SH-SY5Y (cell line): ENCODE measurements around the gene ING2.

ENCODE experiments used
- GATA2 ChIP-seq: IDR thresholded peaks from 2 replicates; pipeline ENCODE4 v1.6.1; 2011; ENCODE audit warnings: mild to moderate bottlenecking, low read depth, low read length
- GATA3 ChIP-seq: IDR thresholded peaks from 2 replicates; pipeline ENCODE4 v1.6.1; 2011; ENCODE audit warnings: low read depth, mild to moderate bottlenecking, low read length, moderate library complexity

DNA sequence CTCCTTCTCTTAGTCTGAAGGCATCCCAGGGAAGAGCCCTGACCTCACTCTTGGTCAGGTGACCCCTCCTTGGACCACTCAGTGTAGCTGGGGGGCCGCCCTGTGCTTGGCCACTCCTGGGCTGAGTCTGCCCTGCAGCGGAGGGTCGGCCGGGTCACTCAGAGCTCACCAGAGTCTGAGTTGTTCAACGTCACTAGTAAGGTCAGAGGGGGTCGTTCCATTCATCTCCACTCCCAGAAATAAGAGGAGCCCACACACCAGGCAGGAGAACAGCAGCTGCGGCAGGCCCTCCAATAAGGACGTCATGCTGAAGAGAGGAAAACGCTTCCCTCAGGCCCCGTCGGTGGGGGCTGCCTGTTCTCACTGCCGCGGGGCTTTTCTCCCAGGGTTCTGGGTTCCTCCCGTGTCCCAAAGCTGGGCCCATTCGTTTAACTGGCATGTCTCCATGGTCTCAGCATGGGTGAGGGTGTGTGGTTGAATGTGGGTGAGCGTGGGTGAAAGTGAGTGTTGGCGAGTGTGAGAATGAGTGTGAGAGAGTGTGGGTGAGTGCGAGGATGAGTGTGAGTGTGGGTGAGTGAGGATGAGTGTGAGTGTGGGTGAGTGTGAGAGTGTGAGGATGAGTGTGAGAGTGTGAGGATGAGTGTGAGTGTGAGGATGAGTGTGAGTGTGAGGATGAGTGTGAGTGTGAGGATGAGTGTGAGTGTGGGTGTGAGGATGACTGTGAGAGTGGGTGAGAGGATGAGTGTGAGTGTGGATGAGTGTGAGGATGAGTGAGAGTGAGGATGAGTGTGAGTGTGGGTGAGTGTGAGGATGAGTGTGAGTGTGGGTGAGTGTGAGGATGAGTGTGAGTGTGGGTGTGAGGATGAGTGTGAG is 47.7 kb downstream of the ING2 start:
- no peak for TF ChIP-seq GATA2
- TF ChIP-seq GATA3 = no peak
